ENCODE data around the gene ASB7. TPM values are rescaled to one million over a fixed set of nuclear protein-coding genes. Genes with fewer than 3 reads are reported as not detected.
"Not testable (repeated sequence)": the region's sequence is repeated elsewhere in the genome, so short reads cannot be mapped to it uniquely, and the experiment has no call there.

Gene ASB7
- total RNA-seq, 1 donor from 2014 or later: 7.9 TPM

DNA sequence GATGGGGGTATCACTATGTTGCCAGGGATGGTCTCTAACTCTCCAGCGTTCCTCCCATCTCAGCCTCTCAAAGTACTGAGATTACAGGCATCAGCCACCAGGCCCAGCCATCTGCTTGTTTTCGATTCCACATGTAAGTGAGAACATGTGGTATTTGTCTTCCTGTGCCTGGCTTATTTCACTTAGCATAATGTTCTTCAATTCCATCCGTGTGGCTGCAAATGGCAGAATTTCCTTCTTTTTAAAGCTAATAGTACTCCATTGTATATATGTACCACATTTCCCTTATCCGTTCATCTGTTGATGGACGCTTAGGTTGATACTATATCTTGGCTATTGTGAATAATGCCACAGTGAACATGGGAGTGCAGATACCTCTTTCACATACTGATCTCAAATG is 70.6 kb downstream of the ASB7 start:
- no peak for DNase-seq (ENCODE audit: low read depth)
- no peak overlapping the region for H3K4me3 ChIP-seq (ENCODE audit: low read depth, low read length)
- TF ChIP-seq, protein P1, sequence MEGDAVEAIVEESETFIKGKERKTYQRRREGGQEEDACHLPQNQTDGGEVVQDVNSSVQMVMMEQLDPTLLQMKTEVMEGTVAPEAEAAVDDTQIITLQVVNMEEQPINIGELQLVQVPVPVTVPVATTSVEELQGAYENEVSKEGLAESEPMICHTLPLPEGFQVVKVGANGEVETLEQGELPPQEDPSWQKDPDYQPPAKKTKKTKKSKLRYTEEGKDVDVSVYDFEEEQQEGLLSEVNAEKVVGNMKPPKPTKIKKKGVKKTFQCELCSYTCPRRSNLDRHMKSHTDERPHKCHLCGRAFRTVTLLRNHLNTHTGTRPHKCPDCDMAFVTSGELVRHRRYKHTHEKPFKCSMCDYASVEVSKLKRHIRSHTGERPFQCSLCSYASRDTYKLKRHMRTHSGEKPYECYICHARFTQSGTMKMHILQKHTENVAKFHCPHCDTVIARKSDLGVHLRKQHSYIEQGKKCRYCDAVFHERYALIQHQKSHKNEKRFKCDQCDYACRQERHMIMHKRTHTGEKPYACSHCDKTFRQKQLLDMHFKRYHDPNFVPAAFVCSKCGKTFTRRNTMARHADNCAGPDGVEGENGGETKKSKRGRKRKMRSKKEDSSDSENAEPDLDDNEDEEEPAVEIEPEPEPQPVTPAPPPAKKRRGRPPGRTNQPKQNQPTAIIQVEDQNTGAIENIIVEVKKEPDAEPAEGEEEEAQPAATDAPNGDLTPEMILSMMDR (conservative IDR thresholded peaks at IDR 0.05; ENCODE audit: low read depth, low read length): no peak

DNA sequence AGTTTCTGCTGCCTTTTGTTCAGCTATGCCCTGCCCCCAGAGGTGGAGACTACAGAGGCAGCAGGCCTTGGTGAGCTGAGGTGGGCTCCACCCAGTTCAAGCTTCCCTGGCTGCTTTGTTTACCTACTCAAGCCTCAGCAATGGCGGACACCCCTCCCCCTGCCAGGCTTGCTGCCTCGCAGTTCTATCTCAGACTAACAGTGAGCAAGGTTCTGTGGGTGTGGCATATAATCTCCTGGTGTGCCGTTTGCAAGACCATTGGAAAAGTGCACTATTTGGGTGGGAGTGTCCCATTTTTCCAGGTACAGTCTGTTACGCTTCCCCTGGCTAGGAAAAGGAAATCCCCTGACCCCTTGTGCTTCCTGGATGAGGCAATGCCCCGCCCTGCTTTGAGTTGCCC is 76.8 kb downstream of the ASB7 start:
- DNase-seq (ENCODE audit: low read depth); H3K4me3 ChIP-seq (ENCODE audit: low read depth, low read length): not testable (repeated sequence)

DNA sequence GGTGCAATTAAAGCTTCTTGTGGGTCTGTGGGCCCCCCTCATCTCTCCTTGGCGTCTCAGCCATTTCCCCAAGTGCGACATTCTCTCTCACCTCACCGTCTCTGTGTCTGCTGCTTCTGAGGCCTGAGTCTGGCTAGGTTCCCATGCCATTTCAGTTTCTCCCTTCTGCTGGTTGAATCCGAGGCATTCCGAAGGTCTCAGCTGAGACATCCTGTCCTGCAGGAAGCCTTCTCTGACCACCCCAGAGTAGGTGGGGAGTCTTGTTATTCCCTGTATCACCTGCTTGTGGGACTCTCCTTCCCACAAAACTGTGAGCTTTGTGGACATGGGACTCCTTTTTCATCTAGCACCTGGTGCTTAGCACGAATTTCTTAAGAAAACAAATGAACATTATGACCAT is 78.3 kb downstream of the ASB7 start:
- no peak overlapping the region for H3K4me3 ChIP-seq (ENCODE audit: low read depth, low read length)
- TF ChIP-seq, protein P1 (conservative IDR thresholded peaks at IDR 0.05; ENCODE audit: low read depth, low read length): no peak
- DNase-seq (ENCODE audit: low read depth): no peak

DNA sequence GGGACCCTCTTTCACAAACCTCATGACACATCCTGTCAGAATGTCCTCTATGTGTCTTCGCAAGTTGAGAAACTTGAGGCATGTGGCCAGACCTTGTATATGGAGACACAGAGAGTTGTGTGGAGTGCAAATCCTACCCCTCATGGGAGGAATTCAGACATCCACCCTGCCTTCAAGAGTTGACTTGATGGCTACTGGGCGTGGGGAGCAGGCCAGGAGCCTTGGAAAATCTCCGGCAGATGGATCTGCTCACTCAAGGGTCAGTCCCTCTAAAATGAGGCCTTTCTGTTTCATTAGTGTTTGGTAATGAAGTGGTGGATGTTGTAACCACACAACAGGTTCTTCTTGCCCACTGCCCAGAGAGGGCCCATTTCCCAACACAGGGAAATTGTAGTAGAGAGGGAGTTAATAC is 79.0 kb downstream of the ASB7 start:
- TF ChIP-seq, protein P1 (conservative IDR thresholded peaks at IDR 0.05; ENCODE audit: low read depth, low read length): no peak
- H3K4me3 ChIP-seq (ENCODE audit: low read depth, low read length): no peak overlapping the region
- DNase-seq (ENCODE audit: low read depth): no peak

DNA sequence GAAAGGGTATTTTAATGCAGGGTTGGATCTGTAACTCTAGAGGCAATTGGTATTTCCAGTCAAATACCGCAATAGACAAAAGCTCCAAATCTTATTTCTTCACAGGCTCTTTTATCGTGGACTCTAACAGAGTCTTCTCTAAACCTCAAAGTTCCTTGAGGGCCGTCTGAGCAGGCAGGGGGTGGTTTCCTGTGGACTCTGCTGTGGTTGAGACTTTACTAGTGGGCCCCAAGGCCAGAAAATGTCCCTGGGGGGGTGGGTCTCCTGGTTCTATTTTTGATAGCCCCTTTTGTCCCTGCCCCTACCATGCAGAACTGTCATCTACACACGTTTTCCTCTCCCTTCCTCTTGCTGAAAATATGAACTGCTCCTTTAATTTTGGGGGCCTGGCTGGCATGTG is 80.1 kb downstream of the ASB7 start:
- H3K4me3 ChIP-seq (ENCODE audit: low read depth, low read length): no peak overlapping the region
- TF ChIP-seq, protein P1 (conservative IDR thresholded peaks at IDR 0.05; ENCODE audit: low read depth, low read length): no peak

DNA sequence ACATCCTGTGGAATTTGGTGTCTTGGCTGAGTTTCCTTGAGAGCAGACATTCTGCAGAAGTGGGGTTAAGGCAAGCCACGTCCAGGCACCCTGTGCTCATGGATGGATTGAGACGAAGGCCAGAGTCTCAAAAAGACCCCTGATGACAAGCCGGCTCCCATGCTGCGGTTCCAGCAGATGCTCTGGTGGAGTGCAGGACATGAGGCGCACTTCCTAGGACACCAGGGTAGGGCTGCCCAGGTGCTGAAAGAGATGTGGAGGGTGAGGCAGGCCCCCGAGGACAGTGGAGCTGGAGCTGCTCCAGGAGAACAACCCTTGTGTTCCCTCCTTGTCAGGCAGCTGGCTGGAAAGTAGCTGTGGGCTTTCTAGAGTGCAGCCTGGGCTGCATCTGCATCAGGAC is 81.0 kb downstream of the ASB7 start:
- no peak for DNase-seq (ENCODE audit: low read depth)
- TF ChIP-seq, protein P1 (conservative IDR thresholded peaks at IDR 0.05; ENCODE audit: low read depth, low read length): no peak

More for the DNA sequence above, 80.1 kb downstream of the ASB7 start:
- no peak for DNase-seq (ENCODE audit: low read depth)

DNA sequence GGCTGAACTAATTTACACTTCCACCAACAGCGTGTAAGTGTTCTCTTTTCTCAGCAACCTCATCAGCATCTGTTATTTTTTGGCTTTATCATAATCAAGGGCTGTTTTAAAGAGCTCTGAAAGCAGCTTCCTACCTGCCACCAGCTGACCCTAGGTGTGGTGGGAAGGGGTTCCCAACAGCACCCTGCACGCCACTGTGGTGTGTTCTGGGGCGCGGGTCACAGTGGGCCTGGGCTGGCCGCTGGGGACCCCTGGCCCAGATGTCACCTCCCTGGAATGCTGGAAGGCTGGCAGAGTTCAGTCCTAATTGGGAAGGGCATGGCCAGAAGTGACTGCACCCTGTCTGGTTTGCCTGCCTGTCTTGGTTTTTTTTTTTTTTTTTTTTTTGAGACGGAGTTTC is 82.2 kb downstream of the ASB7 start:
- DNase-seq (ENCODE audit: low read depth): no peak
- H3K4me3 ChIP-seq (ENCODE audit: low read depth, low read length): no peak overlapping the region
- TF ChIP-seq, protein P1 (conservative IDR thresholded peaks at IDR 0.05; ENCODE audit: low read depth, low read length): no peak

More for the DNA sequence above, 81.0 kb downstream of the ASB7 start:
- H3K4me3 ChIP-seq (ENCODE audit: low read depth, low read length): no peak overlapping the region

Data from epithelial cell of proximal tubule (primary cell).